GM12891 (cell line): ENCODE results near the gene UGT1A6.

ENCODE experiments used
- PAX5 ChIP-seq: IDR thresholded peaks from 2 replicates; pipeline ENCODE4 v1.6.1; 2011; ENCODE audit warnings: low read length, moderate library complexity, mild to moderate bottlenecking; ENCODE audit not compliant: insufficient read depth, severe bottlenecking
- POLR2A ChIP-seq: IDR thresholded peaks from 2 replicates; pipeline ENCODE4 v1.6.1; 2011; ENCODE audit warnings: low read depth, low read length, control low read depth
- POLR2AphosphoS5 ChIP-seq: IDR thresholded peaks from 2 replicates; pipeline ENCODE4 v1.6.1; 2011; ENCODE audit warnings: low read depth, low read length, control low read depth
- POU2F2 ChIP-seq: IDR thresholded peaks from 2 replicates; pipeline ENCODE4 v1.6.1; 2011; ENCODE audit warnings: low read depth, mild to moderate bottlenecking, control low read depth, low read length, moderate library complexity
- SPI1 ChIP-seq: IDR thresholded peaks from 2 replicates; pipeline ENCODE4 v1.6.1; 2011; ENCODE audit warnings: low read depth, low read length, control low read depth
- TAF1 ChIP-seq: IDR thresholded peaks from 2 replicates; pipeline ENCODE4 v1.6.1; 2011; ENCODE audit warnings: low read depth, low read length, control low read depth

DNA sequence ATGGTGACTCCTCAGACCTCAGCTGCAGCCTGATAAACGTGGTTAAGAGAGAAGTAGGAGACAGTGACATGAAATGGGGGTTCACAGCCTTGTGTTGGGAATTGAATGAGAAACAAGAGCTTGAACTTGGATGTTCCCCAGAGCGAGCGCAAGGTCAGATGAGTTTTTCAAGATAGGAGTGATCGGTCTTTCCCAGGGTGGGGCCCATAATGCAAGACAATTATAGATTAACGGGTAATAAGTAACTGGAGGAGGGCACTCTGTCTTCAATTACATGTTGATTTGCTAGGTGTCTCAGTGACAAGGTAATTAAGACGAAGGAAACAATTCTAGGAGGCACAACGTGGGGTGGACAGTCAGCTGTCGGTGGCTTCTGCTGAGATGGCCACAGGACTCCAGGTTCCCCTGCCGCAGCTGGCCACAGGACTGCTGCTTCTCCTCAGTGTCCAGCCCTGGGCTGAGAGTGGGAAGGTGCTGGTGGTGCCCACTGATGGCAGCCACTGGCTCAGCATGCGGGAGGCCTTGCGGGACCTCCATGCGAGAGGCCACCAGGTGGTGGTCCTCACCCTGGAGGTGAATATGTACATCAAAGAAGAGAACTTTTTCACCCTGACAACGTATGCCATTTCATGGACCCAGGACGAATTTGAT is 20.0 kb downstream of the UGT1A6 start, which contains the start of gene UGT1A5:
- TF ChIP-seq TAF1 = no peak
- no peak for TF ChIP-seq POLR2A
- no peak for TF ChIP-seq POLR2AphosphoS5
- TF ChIP-seq SPI1 = no peak
- no peak for TF ChIP-seq PAX5
- no peak for TF ChIP-seq POU2F2
